ENCODE results near the gene RHOXF2B. TPM values are rescaled to one million over a fixed set of nuclear protein-coding genes. Genes with fewer than 3 reads are reported as not detected.
"Not testable (repeated sequence)": the region's sequence is repeated elsewhere in the genome, so short reads cannot be mapped to it uniquely, and the experiment has no call there.

The RHOXF2B gene
- total RNA-seq (not detected), polyA plus RNA-seq (not detected)

DNA sequence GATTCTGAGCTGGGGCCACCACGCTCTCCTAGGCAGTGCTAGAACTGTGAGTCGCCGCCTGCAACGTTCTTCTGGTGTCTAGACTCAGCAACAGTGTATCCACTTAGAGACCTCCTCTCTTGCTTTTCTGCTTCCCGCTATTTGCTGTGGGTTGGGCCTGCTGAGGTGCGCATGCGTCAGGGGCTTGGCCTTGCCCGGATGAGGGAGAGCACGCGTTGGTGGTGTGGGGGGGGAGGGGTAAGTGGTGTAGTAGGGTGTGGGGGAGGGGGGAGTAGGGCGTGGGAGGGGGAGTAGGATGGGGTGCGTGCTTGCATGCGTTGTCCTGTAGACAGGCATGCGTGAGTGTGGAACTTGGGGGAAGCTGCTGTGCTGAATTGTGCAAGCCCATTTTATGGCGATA, at the start of gene RHOXF2B:
RHOXF2B (minus strand) TSS at position 101 of the 400 bp plus-strand sequence. CDS start 138 bp downstream, outside the sequence.
- H3K36me3 ChIP-seq (ENCODE audit: insufficient read depth); H3K4me3 ChIP-seq (ENCODE audit: low read depth, low read length); DNase-seq (ENCODE audit: extremely low spot score); H3K4me1 ChIP-seq (ENCODE audit: insufficient read depth); H3K27ac ChIP-seq (ENCODE audit: low read depth): not testable (repeated sequence)
- no CpG with 5 or more reads among the region's 15 CpGs for WGBS

DNA sequence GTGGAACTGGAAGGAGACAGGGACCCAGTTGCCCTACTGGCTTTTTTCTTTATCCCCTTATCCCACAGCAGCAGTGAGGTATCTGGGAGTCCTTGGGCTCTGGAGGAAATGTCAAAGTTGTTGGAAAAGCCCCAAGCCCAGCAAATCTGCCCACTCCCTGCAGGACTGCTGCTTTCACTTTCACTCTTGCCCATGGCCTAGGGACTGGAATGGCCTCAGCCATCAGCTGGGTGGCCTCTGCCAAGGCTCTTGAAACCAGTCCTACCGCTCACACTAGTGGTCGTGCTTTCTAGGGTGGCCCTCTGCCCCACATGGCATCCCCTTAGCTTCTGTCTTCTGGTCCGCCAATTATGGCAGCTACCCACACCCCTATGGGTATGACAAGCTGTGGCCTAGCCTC, 48.0 kb upstream of the RHOXF2B start:
- WGBS, result 99% methylated on average over 3 of the region's 3 CpGs
- H3K27ac ChIP-seq (ENCODE audit: low read depth), result no peak overlapping the region
- H3K4me1 ChIP-seq (ENCODE audit: insufficient read depth), result no peaks in the 10 kb centered on the region
- no peak for DNase-seq (ENCODE audit: extremely low spot score)
- H3K4me3 ChIP-seq (ENCODE audit: low read depth, low read length), result no peak overlapping the region
- no peaks in the 10 kb centered on the region for H3K36me3 ChIP-seq (ENCODE audit: insufficient read depth)

DNA sequence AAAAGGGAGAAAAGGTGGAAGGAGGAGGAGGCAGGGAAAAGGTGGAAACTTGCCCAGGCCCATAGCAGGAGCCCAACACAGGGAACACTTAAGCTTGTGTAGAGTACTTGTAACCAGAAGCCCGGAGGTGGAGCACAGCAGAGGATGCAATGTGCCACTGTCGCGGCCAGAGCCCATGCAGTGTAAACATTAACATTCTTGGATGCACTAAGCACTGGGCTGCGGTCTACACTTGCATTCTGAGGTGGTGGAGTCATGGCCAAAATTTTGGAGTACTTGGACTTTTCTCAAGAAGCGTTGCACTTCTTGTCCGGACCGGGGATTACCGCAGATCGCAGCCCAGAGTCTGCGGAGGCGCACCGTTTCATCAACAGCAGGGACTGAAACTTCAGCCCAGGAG, 42.7 kb upstream of the RHOXF2B start:
- no peaks in the 10 kb centered on the region for H3K36me3 ChIP-seq (ENCODE audit: insufficient read depth)
- no peak overlapping the region for H3K27ac ChIP-seq (ENCODE audit: low read depth)
- 68% methylated on average over 12 of the region's 12 CpGs for whole genome bisulfite sequencing
- H3K4me3 ChIP-seq (ENCODE audit: low read depth, low read length), result no peak overlapping the region
- DNase-seq (ENCODE audit: extremely low spot score), result no peak
- no peaks in the 10 kb centered on the region for H3K4me1 ChIP-seq (ENCODE audit: insufficient read depth)

DNA sequence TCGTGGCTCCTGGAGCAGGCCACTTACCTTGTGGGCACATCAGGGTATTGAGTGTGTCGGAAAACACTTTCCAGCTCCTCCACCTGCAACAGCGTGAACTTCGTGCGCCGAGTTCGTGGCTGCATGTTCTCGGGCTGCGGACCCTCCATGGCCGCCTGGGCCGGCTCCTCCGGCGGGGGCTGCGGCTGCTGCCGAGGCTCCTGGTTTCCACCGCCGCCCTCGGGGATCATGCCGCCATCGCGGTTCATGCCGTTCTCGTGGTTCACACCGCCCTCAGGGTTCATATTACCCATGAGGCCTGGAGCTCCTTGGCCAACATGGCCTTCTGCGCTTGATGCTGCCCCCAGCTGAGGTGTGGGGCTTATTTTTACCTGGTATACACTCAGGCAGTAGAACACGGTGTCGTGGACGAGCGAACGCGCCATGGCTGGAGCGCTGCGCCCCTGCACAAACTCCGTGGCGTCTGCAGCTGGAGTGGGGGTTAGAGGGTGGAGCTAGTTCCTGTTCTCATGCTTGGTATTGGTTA, 38.0 kb upstream of the RHOXF2B start, which contains the start of gene RHOXF1:
RHOXF1 (minus strand) TSS at position 476 of the 526 bp plus-strand sequence; CDS start at position 425, 51 bp downstream.
- DNase-seq (ENCODE audit: extremely low spot score), result no peak
- WGBS, result 97% methylated on average over 35 of the region's 35 CpGs
- H3K27ac ChIP-seq (ENCODE audit: low read depth), result no peak within 1 kb of the TSS
- H3K4me1 ChIP-seq (ENCODE audit: insufficient read depth), result no peaks in the 10 kb centered on the region
- no peaks in the 10 kb centered on the region for H3K36me3 ChIP-seq (ENCODE audit: insufficient read depth)
- H3K4me3 ChIP-seq (ENCODE audit: low read depth, low read length), result no peak within 1 kb of the TSS

DNA sequence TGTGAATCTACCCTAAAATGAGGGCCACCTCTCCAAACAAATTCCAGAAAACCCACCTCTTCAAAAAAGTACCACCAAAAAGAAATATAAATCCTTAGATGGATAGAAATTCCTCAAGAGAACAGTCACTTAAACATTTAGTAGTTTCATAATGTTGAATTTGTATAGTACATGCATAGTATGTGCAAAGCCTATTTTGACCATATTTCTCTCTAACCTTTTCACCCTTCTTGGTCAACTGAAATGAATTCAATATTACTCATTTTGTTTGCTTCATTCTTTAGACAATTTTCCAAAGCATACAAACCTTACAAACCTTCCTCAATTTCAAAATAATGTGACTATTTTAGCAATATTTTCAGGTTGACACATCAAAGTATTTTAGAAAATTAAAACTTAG, 34.1 kb upstream of the RHOXF2B start:
- no peak overlapping the region for H3K4me3 ChIP-seq (ENCODE audit: low read depth, low read length)
- H3K4me1 ChIP-seq (ENCODE audit: insufficient read depth), result no peaks in the 10 kb centered on the region
- H3K36me3 ChIP-seq (ENCODE audit: insufficient read depth), result no peaks in the 10 kb centered on the region
- DNase-seq (ENCODE audit: extremely low spot score), result no peak
- H3K27ac ChIP-seq (ENCODE audit: low read depth), result no peak overlapping the region

DNA sequence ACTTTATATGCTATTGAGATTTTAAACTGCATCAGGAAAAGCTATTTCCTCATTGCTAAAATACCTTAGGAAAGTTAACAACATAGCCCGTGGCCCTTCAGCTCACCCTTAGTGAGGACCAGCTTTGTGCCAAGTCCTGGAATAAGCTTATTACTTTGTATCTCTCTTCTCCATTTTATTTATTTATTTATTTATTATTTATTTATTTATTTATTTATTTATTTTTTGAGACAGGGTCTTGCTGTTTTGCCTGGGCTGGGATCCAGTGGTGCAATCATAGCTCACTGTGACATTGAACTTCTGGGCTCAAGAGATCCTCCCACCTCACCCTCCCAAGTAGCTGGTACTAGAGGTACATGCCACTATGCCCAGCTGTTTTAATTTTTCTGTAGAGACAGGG, 31.9 kb upstream of the RHOXF2B start:
- Histone ChIP-seq H3K36me3 (ENCODE audit: insufficient read depth) (no peaks in the 10 kb centered on the region), H3K4me1 (ENCODE audit: insufficient read depth) (no peaks in the 10 kb centered on the region), H3K4me3 (ENCODE audit: low read depth, low read length) (no peak overlapping the region), H3K27ac (ENCODE audit: low read depth) (no peak overlapping the region)
- DNase-seq (ENCODE audit: extremely low spot score), result no peak
- 85% methylated on average over 1 of the region's 1 CpG for WGBS

DNA sequence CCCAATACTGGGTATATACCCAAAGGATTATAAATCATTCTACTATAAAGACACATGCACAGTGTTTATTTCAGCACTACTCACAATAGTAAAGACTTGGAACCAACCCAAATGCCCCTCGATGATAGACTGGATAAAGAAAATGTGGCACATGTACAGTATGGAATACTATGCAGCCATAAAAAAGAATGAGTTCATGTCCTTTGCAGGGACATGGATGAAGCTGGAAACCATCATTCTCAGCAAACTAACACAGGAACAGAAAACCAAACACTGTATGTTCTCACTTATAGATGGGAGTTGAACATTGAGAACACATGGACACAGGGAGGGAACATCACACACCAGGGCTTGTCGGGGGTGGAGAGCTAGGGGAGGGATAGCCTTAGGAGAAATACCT, 27.2 kb upstream of the RHOXF2B start:
- H3K4me1 ChIP-seq (ENCODE audit: insufficient read depth); H3K27ac ChIP-seq (ENCODE audit: low read depth); H3K36me3 ChIP-seq (ENCODE audit: insufficient read depth); H3K4me3 ChIP-seq (ENCODE audit: low read depth, low read length); DNase-seq (ENCODE audit: extremely low spot score): not testable (repeated sequence)
- WGBS, result 99% methylated on average over 2 of the region's 2 CpGs

DNA sequence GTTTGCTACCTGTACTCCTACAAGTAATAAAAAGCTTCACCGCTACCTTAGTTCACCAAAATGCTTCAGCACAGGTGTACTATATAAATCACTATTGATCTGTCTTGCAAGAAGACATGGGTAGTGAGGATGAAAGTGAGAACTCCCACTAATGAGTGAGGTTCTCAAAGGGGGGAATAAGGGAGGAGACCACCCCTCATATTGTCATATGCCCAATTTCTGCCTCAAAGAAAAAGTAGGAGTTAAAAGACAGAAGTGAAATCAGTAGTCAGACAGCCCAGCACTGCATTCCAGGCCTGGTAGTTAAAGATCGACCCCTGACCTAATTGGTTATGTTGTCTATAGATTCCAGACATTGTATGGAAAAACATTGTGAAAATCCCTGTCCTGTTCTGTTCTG, 23.6 kb upstream of the RHOXF2B start:
- not testable (repeated sequence) for H3K36me3 ChIP-seq (ENCODE audit: insufficient read depth)
- 90% methylated on average over 2 of the region's 2 CpGs for WGBS

DNA sequence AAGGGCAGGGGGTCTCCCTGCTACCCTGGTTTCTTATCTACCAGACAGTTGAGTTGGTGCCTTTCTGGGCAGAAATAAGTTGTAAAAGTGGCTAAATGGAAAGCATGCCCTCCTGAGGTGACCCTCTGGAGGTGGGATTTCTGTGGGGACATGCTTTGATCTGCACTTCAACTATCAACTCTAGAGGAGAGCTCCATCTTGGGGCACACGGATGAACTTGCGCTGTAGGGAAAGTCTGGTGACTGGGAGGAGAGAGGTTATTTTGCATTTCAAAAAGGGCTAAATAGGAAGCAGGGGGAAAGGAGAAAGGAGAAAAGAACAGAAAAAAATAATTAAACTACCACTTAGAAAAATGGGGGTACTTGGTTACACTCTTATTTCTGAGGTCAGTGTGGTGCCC, 12.7 kb upstream of the RHOXF2B start:
- WGBS, result 74% methylated on average over 2 of the region's 2 CpGs
- Histone ChIP-seq H3K4me3 (ENCODE audit: low read depth, low read length) (no peak overlapping the region), H3K27ac (ENCODE audit: low read depth) (no peak overlapping the region), H3K36me3 (ENCODE audit: insufficient read depth) (no peaks in the 10 kb centered on the region), H3K4me1 (ENCODE audit: insufficient read depth) (no peaks in the 10 kb centered on the region)
- no peak for DNase-seq (ENCODE audit: extremely low spot score)

More for the DNA sequence above, 23.6 kb upstream of the RHOXF2B start:
- not testable (repeated sequence) for H3K27ac ChIP-seq (ENCODE audit: low read depth); H3K4me3 ChIP-seq (ENCODE audit: low read depth, low read length); H3K4me1 ChIP-seq (ENCODE audit: insufficient read depth); DNase-seq (ENCODE audit: extremely low spot score)

DNA sequence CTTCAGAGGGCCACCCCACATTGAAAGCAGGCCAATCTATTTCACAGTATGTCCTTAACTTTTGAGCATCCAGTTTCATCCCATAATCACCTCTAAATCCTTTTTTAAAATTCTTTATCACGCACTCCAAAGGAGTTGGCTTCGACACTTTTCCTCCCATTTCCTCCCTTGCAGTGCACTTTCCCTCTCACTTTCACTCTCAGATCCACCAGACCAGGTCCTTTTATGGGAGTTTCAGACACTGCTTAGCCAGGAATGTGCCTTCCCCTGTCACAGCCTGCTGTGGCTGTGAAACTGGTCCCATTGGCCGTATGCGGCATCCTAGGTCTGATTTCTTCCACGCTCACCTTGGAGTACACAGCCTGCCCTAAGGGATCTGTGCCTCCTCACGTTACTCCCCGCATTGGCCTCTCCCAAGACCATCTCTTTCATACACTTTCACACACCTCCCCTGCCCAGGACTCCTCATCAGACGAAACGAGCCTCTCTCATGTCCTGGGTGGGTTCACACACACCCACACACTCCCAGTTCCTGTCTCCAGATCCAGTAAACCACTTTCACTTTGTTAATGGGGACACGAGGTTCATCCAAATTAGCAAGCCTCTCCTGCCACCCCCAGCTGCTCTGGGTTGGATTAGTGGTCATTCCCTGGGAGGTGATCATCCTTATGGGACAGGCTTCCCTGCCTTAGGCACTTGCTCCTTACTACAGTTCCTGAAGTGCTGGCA, 10.0 kb upstream of the RHOXF2B start:
- 57% methylated on average over 10 of the region's 10 CpGs for WGBS
- H3K27ac ChIP-seq (ENCODE audit: low read depth), result no peak overlapping the region
- no peak for DNase-seq (ENCODE audit: extremely low spot score)
- no peaks in the 10 kb centered on the region for H3K4me1 ChIP-seq (ENCODE audit: insufficient read depth)
- no peaks in the 10 kb centered on the region for H3K36me3 ChIP-seq (ENCODE audit: insufficient read depth)
- H3K4me3 ChIP-seq (ENCODE audit: low read depth, low read length), result no peak overlapping the region

DNA sequence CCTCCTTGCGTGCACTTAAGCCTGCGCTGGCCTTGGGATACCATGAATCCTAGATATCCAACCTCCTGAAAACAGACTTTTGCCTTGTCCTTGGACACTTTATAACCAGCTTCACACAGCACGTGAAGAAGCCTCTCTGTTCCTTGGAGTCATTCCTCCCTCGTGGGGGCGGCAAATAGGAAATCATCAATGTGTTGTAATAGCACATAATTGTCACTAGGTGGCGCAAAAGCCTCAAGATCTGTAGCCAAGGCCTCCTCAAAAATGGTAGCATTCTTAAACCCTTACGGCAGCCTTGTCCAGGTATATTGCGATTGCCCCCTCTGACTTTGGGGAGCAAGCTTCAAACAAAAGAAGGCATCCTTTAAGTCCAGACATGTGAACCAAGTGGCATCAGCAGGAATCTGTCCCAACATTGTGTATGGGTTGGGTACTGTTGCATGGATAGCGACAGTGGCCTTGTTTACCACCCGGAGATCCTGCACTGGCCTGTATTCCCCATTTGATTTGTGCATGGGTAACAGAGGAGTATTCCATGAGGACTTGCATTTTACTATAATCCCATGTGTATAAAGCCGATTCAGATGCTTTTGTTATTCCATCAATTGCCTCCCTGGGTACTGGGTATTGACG, 8.2 kb upstream of the RHOXF2B start:
- H3K4me3 ChIP-seq (ENCODE audit: low read depth, low read length); H3K4me1 ChIP-seq (ENCODE audit: insufficient read depth); H3K36me3 ChIP-seq (ENCODE audit: insufficient read depth); H3K27ac ChIP-seq (ENCODE audit: low read depth); DNase-seq (ENCODE audit: extremely low spot score): not testable (repeated sequence)
- no CpG with 5 or more reads among the region's 12 CpGs for WGBS

DNA sequence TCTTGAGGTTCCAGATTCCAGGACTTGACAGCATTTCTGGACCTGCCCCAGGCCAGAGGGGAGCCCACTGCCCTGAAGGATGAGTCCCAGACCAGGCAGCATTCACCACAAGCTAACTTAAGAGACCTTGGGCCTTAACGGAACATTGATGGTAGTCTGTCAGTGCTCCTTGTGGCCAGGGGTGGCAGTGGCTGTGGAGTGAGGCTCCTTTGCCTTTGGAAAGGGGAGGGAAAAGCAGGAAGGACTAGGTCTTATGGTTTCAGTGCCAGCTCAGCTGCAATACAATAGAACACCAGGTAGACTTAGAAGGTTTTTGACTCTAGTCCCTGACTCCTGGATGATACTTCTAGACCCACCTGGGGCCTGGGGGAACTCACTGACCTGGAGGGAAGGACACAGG, 11.3 kb downstream of the RHOXF2B start:
- 62% methylated on average over 1 of the region's 1 CpG for WGBS
- H3K4me3 ChIP-seq (ENCODE audit: low read depth, low read length); H3K36me3 ChIP-seq (ENCODE audit: insufficient read depth); DNase-seq (ENCODE audit: extremely low spot score); H3K27ac ChIP-seq (ENCODE audit: low read depth); H3K4me1 ChIP-seq (ENCODE audit: insufficient read depth): not testable (repeated sequence)

DNA sequence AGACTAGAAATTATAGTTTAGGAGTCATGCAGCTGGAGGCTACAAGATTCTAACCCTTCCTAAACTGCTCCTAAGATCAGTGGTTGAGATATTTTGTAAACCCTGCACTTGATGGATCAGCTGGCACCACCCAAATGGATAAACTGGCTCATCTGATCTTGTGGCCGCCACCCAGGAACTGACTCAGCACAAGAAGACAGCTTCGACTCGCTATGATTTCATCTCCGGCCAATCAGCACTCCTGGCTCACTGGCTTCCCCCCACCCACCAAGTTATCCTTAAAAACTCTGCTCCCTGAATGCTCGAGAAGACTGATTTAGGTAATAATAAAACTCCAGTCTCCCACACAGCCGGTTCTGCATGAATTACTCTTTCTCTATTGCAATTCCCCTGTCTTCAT, 34.8 kb downstream of the RHOXF2B start:
- not testable (repeated sequence) for H3K4me1 ChIP-seq (ENCODE audit: insufficient read depth); H3K36me3 ChIP-seq (ENCODE audit: insufficient read depth); H3K4me3 ChIP-seq (ENCODE audit: low read depth, low read length); H3K27ac ChIP-seq (ENCODE audit: low read depth); DNase-seq (ENCODE audit: extremely low spot score)
- no CpG with 5 or more reads among the region's 6 CpGs for WGBS

DNA sequence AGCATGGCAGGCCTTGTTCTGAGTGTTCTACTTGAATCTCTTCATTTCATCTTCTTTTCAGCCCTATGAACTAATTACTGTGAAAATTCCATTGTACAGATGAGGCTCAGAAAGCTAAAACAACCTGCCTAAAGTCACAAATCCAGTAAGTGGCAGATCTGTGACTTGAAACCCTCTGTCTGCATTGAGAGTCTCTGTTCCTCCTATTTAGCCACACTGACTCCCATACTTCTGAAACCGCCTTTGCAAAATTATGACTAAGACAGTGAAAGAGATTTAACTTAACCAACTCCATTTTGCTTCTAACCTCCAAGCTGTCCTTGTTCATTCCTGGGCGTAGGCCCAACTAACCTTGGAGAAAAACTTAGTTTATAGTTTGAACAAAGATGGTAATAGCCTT, 35.2 kb downstream of the RHOXF2B start:
- H3K4me3 ChIP-seq (ENCODE audit: low read depth, low read length); H3K4me1 ChIP-seq (ENCODE audit: insufficient read depth); H3K27ac ChIP-seq (ENCODE audit: low read depth); DNase-seq (ENCODE audit: extremely low spot score); H3K36me3 ChIP-seq (ENCODE audit: insufficient read depth): not testable (repeated sequence)
- no CpG with 5 or more reads among the region's 2 CpGs for WGBS
